ENCODE results near the gene CRTC1.

Gene CRTC1

GRCh38 chr19:18683109-18683957 lies at the start of gene CRTC1:
TSS of gene CRTC1 (plus strand) at chr19:18683680. CDS start at chr19:18683703, 23 bp downstream.
- peak; percentile 79 for DNase-seq (ENCODE audit: low read depth, low spot score)

DNA sequence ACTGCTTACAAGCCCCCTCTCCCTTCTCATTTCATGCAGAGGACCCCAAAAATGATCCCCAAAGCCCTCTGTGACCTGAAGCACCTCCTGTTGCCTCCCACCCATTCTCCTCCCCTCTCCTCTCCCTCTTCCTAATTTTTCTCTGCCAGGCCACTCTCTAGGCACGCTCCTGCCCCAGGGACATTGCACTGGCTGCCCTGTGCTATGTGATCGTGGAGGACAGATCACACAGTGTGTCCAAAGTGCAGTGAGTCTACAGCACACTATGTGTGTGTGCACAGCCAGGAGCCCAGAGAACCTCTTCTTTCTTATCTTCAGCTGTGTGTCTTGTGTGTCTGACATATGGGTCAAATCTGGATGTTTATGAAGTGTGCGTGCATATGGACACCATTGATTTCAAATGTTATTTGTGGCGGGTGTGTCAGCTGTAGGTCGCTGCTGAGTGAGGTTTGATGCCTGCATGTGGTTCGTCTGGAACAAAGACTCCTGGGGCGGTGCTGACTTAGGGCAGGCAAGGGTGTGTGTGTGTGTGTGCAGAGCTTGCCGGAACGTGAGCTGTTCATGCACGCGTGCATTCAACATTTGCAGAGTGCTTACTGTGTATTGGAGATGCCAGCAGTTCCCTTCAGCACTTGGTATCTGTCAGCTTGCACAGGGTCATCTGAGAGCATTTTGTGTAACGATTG lies 48.7 kb upstream of the CRTC1 start:
- DNase-seq (ENCODE audit: low read depth, low spot score), result no peak

GRCh38 chr19:18635831-18636182 lies 47.7 kb upstream of the CRTC1 start:
- DNase-seq (ENCODE audit: low read depth, low spot score), result no peak

DNA sequence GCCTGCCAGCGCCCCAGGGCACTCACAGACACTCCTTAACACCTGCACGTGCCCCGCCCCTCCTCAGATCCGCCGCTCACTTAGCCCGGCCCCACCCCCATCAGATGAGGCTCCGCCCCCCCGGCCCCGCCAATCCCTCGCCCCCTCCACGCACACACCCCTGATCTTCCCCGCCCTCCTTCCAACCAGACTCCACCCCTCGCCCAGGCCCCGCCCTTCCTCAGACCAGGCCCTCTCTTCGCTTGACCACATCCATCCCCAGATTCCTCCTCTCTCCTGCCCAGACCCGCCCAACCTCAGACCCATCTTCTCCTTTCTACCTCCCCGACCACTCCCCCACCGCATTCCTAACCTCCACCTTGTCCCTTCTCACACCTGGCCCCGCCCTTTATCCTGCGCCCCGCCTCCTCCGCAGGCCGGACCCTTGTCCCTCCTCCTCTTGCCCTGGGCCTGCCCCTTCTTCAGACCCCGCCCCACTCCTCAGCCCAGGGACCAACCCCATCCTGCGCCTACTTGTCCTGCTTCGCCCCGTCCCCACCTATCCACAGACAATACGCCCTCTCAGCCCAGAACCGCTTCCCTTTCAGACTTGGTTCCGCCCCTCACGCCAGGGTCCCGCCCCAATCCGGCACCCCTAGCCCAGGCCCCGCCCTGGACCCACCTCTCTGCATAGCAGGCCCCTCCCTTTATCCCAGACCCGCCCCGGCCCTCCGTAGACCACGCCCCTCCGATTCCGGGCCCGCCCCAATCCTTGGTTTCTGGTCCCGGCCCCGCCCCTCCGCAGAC lies 47.1 kb upstream of the CRTC1 start:
- DNase-seq (ENCODE audit: low read depth, low spot score), result peak; percentile 98

- no peak for DNase-seq (ENCODE audit: low read depth, low spot score)
These were observed 46.4 kb upstream of the CRTC1 start, which contains the start of gene KLHL26 for GRCh38 chr19:18636969-18637629. TSS of gene KLHL26 (plus strand) at chr19:18637028. CDS start at chr19:18637055, 27 bp downstream.

DNA sequence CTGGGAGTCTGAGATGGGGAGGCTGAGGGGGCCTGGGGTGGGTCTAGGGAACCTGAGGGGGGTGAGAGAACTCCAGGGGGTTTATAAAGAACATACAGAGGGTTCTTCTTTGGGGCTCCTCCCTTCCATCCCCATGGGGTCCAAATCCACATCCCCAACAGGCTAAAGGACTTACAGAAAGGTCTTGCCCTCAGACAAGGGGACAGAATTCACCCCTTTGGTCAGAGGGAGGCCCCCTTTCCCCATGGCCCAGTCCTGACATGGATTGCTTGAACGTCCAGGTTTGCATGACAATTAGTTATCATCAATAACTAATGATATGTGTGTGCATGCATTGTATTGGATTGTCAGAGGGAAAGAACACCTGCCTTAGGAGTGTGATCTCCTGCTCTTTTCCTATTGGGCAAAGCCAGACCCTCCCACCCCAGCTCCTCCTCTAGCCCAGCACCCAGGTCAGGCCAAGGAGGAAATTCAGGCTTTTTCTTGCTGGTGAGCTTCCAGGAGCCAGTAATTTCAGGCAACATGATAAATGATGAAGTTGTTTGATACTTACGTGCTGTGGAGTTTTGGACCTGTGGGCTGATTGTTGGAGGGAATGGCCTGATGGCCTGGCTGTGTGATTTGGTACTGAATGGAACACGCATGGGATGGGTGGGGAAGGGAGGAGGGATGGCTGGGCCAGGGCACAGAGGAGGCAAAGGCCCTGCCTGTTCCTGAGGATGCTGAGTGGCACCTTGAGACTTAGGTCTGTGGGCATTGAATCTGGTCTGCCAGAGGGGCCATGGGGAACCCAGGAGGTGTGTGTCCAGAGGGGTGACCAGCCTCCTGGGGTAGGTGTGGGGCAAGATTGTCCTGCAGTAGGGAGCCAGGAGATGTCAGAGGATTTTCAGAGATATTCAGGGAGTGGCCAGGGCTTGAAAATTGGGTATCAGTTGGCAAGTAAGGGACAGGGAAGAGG lies 45.5 kb upstream of the CRTC1 start:
- DNase-seq (ENCODE audit: low read depth, low spot score), result no peak

DNA sequence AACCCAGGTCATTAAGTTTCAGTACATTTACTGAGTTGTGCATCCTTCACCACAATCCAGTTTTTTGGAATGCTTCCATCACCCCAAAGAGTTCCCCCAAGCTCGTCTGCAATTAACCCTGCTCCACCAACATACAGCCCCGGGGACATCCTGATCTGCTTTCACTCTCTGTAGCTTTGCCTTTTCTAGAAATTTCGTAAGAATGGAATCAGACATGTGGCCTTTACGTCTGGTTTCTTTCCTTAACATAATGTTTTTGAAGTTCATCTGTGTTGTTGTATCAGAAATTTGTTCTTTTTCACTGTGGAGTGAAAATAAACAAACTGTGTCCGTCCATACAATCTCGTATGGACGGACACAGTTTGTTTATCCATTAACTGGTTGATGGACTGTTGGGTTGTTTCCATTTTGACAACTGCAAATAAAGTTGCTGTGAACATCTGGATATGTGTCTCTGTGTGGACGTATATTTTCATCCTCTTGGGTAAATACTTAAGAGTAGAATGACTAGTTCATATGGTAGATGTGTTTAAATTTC lies 43.7 kb upstream of the CRTC1 start:
- no peak for DNase-seq (ENCODE audit: low read depth, low spot score)

DNA sequence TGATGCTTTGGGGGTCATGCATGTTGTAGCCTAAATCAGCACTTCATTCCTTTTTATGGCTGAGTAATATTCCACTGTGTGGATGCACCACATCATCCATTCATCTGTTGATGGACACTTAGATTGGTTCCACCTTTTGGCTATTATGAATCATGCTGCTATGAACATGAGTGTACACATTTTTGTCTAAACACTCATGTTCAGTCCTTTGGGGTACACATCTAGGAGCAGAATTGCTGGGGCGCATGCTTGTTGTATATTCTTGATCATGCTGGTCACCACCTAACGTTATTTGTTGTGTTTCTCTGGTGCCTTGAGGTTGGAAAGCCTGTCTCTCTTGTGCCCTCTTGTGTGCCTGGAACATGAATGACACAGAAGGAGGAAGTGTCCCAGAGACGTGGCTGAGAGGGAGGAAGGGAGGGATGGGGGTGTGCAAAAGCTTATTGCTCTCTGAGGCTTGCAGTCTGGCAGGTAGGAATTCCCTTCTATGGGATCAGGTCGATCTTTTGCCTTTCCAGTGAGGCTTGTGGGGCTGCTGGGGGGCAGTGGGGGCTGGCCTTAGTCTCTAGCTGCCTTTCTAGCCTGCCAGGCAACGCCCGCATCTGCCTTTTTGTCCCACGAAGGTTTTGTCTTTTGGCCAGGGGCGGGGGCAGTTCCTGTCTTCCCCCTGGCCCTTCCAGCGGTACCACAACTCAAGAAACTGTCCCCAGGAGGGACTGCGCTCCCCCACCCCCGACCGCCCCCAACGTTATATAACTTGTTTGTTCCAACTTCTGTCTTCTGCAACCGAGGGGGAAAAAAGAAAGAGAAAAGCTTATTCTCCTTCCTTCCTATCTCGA lies 39.1 kb upstream of the CRTC1 start:
- DNase-seq (ENCODE audit: low read depth, low spot score), result no peak

GRCh38 chr19:18645035-18645511 lies 38.4 kb upstream of the CRTC1 start:
- DNase-seq (ENCODE audit: low read depth, low spot score), result no peak

GRCh38 chr19:18646535-18647370 lies 36.7 kb upstream of the CRTC1 start:
- DNase-seq (ENCODE audit: low read depth, low spot score), result no peak

DNA sequence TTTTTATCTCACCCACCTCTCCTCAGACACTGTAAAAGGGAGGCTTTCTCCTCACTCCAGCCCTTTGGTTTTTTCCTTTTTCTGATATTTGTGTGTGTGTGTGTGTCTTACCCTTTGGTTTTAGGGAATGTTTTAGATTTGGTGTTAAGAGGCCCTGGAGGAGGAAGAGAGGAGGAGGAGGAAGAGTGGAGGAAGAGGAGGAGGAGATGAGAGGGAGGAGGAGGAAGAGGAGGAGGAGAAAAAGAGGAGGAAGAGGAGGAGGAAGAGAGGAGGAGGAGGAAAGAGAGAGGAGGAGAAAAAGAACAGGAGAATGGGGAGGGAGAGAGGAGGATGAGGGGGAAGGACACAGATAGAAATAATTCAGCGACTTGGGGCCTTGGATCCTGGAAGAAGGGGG lies 36.1 kb upstream of the CRTC1 start:
- DNase-seq (ENCODE audit: low read depth, low spot score), result no peak

DNA sequence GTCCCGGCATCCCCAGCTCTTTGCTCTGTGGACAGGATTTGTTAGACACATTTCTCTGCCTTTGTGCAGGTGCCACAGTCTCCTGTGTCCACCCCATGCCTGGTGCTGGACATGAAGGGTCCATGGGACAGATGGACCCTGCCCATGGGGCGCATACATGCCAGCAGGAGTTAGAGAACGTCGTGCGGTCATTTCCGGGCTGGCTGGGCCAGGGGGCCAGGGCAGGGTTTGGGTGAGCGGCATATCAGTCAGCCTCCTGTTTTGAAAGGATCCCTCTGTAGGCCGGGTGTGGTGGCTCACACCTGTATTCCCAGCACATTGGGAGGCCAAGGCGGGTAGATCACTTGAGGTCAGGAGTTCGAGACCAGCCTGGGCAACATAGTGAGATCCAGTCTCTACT lies 35.7 kb upstream of the CRTC1 start:
- no peak for DNase-seq (ENCODE audit: low read depth, low spot score)

- DNase-seq (ENCODE audit: low read depth, low spot score), result peak; percentile 57
These were observed 34.5 kb upstream of the CRTC1 start for GRCh38 chr19:18648973-18649315.

DNA sequence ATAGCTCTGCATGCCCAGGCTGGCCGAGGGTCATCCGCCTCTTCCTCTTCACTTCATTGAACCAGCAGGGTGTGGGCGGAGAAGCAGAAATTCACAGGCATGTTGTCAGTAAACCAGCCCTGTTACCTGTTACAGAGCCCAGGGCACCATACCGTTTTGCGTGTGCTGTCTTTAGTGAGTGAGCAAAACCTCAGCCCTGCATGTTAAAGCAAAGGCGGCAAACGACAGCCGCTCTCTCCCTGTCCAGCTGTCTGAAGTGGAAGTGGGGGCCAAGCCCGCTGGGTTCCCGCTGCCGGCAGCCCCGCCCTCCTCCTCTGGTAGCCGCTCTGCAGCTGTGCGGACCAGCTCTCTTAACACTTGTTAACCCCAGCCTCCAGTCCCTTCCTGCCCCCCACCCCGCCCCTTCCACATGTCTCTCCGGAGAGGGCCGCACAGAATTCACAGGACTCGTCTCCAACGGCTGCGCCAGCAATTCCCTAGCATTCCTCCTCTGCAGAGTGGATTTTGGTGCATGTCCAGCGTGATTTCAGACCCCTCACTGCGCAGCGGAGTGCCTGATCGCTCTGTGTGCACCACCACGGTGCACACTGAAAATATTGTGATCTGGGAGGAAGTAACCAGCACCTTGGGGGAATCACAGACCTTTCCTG lies 34.0 kb upstream of the CRTC1 start:
- peak; percentile 72 for DNase-seq (ENCODE audit: low read depth, low spot score)

DNA sequence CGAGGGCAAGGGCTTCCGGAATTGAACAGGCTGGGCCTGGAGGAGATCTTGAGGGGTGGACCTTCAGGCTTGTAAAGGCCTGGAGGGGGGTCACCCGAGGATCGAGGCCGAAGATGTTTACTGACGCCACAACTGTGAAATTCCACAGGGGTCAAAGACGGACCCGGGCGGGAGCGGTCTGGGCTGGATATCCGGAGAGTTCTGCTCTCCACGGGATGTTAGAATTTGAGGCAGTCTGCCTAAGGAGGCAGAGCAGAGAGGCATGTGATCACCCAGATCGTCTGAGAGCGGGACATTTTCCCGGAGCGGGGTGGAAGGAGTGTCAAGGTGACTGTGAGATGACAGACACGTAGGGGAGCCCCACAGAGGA lies 33.5 kb upstream of the CRTC1 start:
- peak; percentile 62 for DNase-seq (ENCODE audit: low read depth, low spot score)

- DNase-seq (ENCODE audit: low read depth, low spot score), result peak; percentile 44
These were observed 32.9 kb upstream of the CRTC1 start for GRCh38 chr19:18650468-18651041.

- DNase-seq (ENCODE audit: low read depth, low spot score), result no peak
These were observed 32.2 kb upstream of the CRTC1 start for GRCh38 chr19:18651300-18651699.

- no peak for DNase-seq (ENCODE audit: low read depth, low spot score)
These were observed 31.7 kb upstream of the CRTC1 start for GRCh38 chr19:18651733-18652132.
